Measurements from ENCODE around the gene CDKAL1.

The CDKAL1 gene

GRCh38 chr6:21199262-21199661 is 665.0 kb downstream of the CDKAL1 start:
- DNase-seq = no peak

GRCh38 chr6:21200134-21200870 is 666.0 kb downstream of the CDKAL1 start:
- no peak for DNase-seq

- no peak for DNase-seq
Measured at GRCh38 chr6:21201187-21201586, 666.9 kb downstream of the CDKAL1 start.

- no peak for DNase-seq
Measured at GRCh38 chr6:21201637-21202350, 667.5 kb downstream of the CDKAL1 start.

- no peak for DNase-seq
Measured at GRCh38 chr6:21202521-21202920, 668.3 kb downstream of the CDKAL1 start.

- DNase-seq = no peak
Measured at GRCh38 chr6:21204951-21205350, 670.7 kb downstream of the CDKAL1 start.

GRCh38 chr6:21208081-21208795 is 674.0 kb downstream of the CDKAL1 start:
- DNase-seq = no peak

- no peak for DNase-seq
Measured at GRCh38 chr6:21208796-21209186, 674.5 kb downstream of the CDKAL1 start.

GRCh38 chr6:21213492-21213891 is 679.2 kb downstream of the CDKAL1 start:
- DNase-seq = no peak

GRCh38 chr6:21214738-21215448 is 680.6 kb downstream of the CDKAL1 start:
- DNase-seq = no peak

- no peak for DNase-seq
Measured at GRCh38 chr6:21219241-21219640, 685.0 kb downstream of the CDKAL1 start.

- DNase-seq = no peak
Measured at GRCh38 chr6:21219856-21220255, 685.6 kb downstream of the CDKAL1 start.

GRCh38 chr6:21220271-21220987 is 686.2 kb downstream of the CDKAL1 start:
- no peak for DNase-seq

- DNase-seq = no peak
Measured at GRCh38 chr6:21222656-21223055, 688.4 kb downstream of the CDKAL1 start.

- DNase-seq = no peak
Measured at GRCh38 chr6:21225912-21226311, 691.7 kb downstream of the CDKAL1 start.

GRCh38 chr6:21227486-21227885 is 693.2 kb downstream of the CDKAL1 start:
- DNase-seq = no peak

- no peak for DNase-seq
Measured at GRCh38 chr6:21228411-21228810, 694.2 kb downstream of the CDKAL1 start.

- DNase-seq = no peak
Measured at GRCh38 chr6:21228876-21229460, 694.7 kb downstream of the CDKAL1 start.

- DNase-seq = no peak
Measured at GRCh38 chr6:21230536-21230935, 696.3 kb downstream of the CDKAL1 start.

- no peak for DNase-seq
Measured at GRCh38 chr6:21235162-21235561, 700.9 kb downstream of the CDKAL1 start.

- DNase-seq = no peak
Measured at GRCh38 chr6:21238208-21238607, 704.0 kb downstream of the CDKAL1 start.

GRCh38 chr6:21240709-21241108 is 706.5 kb downstream of the CDKAL1 start:
- no peak for DNase-seq

Data from stimulated activated CD4-positive, alpha-beta T cell treated with anti-CD3 and anti-CD28 coated beads, Interleukin-4, amount 100 ng/mL, for 24 hours (primary cell).